Fibroblast of skin of left biceps (primary cell): ENCODE data around the gene PIK3R5.

Experiments
- DNase-seq, 2 experiments: peaks; one replicate each; pipeline ENCODE4 v3.0.0-alpha.2; 2013; ENCODE audit warnings: low read depth in 2 of 2

Gene PIK3R5

GRCh38 chr17:8832711-8833352, 132.7 kb downstream of the PIK3R5 start:
- no peak for DNase-seq

- no peak for DNase-seq
Observed at GRCh38 chr17:8831234-8831849, 134.2 kb downstream of the PIK3R5 start.

- DNase-seq: no peak
Observed at GRCh38 chr17:8830141-8830540, 135.4 kb downstream of the PIK3R5 start.

DNA sequence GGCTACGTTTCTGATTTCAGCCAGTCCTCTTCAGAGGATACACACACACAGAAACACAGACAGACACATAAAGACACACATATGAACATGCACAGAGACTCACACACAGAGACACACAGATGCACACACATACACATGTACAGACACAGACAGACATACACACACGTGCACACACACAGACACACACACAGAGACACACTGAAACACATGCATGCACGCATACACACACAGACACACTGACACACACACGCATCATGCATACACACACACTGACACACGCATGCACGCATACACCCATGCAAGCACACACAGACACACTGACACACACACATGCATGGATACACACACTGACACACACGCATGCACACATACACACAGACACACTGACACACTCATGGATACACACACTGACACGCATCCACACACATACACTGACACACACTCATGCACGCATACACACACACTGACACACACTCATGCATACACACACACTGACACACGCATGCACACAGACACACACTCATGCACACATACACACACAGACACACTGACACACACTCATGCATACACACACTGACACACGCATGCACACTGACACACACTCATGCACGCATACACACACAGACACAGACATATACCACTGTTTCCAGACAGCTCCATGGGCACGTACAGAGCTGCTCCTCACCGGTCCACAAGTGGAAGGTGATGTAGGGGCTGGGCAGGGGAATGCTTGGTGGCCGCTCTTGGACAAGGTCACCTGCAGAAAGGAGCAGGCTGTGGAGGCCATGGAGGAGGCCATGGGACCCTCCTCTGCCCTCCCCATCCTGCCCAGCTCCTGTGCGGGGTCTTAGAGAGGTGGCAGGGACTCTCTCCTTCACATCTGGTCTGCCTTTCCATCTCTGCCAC, 136.2 kb downstream of the PIK3R5 start:
- DNase-seq: no peak
